OCI-LY3 (cell line): ENCODE measurements around the gene WDFY1.

Source experiments
- H2AFZ ChIP-seq: fragments of 200-600, 300-600 bp; shearing (Covaris generic); 2 replicates; pipeline ENCODE4 v1.6.0; 2014; ENCODE audit warnings: antibody characterized with exemption, low read depth, low read length
- H3K27ac ChIP-seq: fragments of 200-600, 300-600 bp; sonication (generic); 2 replicates; pipeline ENCODE4 v1.5.1; 2014; ENCODE audit warnings: mild to moderate bottlenecking, low read length, moderate library complexity, mixed read lengths
- H3K27me3 ChIP-seq: fragments of 200-600, 300-600 bp; sonication (generic); 2 replicates; pipeline ENCODE4 v1.6.1; 2014; ENCODE audit warnings: low read depth, low read length, mixed read lengths
- H3K36me3 ChIP-seq: fragments of 200-600, 300-600 bp; sonication (generic); replicated peaks from 2 replicates; pipeline ENCODE3; 2014; ENCODE audit warnings: low read depth, low read length, mixed read lengths
- H3K4me1 ChIP-seq: fragments of 300-600, 200-600 bp; sonication (generic); 2 replicates; pipeline ENCODE4 v1.6.1; 2014; ENCODE audit warnings: low read length, mixed read lengths
- H3K4me2 ChIP-seq: fragments of 200-600, 300-600 bp; sonication (generic); 2 replicates; pipeline ENCODE4 v1.6.1; 2014; ENCODE audit warnings: low read length, mixed read lengths
- H3K4me3 ChIP-seq: fragments of 300-600, 200-600 bp; sonication (generic); 2 replicates; pipeline ENCODE4 v1.5.1; 2014; ENCODE audit warnings: antibody characterized with exemption, mild to moderate bottlenecking, low read length, moderate library complexity
- H3K79me2 ChIP-seq: fragments of 300-600, 200-600 bp; shearing (Covaris generic); 2 replicates; pipeline ENCODE4 v1.6.1; 2014; ENCODE audit warnings: mild to moderate bottlenecking, low read length, mixed read lengths
- H3K9ac ChIP-seq: fragments of 300-600, 200-600 bp; shearing (Covaris generic); 2 replicates; pipeline ENCODE4 v1.6.0; 2014; ENCODE audit warnings: mild to moderate bottlenecking, low read length, moderate library complexity
- H3K9me3 ChIP-seq: fragments of 200-600, 300-600 bp; shearing (Covaris generic); 2 replicates; pipeline ENCODE4 v1.6.1; 2014; ENCODE audit warnings: low read length, mixed read lengths; ENCODE audit not compliant: insufficient read depth
- H4K20me1 ChIP-seq: fragments of 200-600, 300-600 bp; sonication (generic); 2 replicates; pipeline ENCODE4 v1.6.1; 2016; ENCODE audit warnings: low read length, mixed read lengths; ENCODE audit not compliant: insufficient read depth
- EZH2phosphoT487 ChIP-seq: fragments of 200-600 bp; shearing (Covaris generic); IDR thresholded peaks from 2 replicates; pipeline ENCODE4 v1.6.1; 2018; ENCODE audit warnings: antibody characterized with exemption, mixed run types, low read depth
- TF ChIP-seq, protein P1 (sequence below): fragments of 200-600, 300-600 bp; sonication (generic); IDR thresholded peaks from 2 replicates; pipeline ENCODE4 v1.5.1; 2014; ENCODE audit warnings: antibody characterized with exemption, low read length, low read depth

WDFY1 gene

DNA sequence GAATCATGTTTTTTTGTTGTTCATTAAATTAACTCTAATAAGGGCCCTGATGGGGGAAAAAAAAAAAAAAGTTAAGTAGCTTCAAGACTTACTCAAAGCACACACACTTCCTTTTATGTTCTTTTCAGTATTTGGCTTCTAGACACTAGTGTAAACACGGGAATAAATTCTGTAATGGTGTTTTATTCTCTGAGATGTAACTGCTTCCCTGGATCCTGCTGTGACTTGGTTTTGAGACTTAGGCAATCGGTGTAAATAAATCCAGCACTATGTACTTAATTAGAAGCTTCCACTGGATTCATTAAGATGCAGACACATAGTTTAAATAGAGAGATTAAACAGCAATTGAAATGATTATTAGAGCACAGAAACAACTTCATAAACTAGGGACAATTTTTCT is 81.6 kb downstream of the WDFY1 start:
- Histone ChIP-seq H3K36me3 (no peaks in the 10 kb centered on the region), H4K20me1 (no peaks in the 10 kb centered on the region), H3K4me2 (no peak overlapping the region), H3K9me3 (no peaks in the 10 kb centered on the region), H3K9ac (no peak overlapping the region), H3K4me1 (no peaks in the 10 kb centered on the region), H3K27me3 (no peaks in the 10 kb centered on the region), H3K79me2 (no peaks in the 10 kb centered on the region), H3K27ac (no peak overlapping the region), H2AFZ (no peak overlapping the region), H3K4me3 (no peak overlapping the region)
- TF ChIP-seq, protein P1, sequence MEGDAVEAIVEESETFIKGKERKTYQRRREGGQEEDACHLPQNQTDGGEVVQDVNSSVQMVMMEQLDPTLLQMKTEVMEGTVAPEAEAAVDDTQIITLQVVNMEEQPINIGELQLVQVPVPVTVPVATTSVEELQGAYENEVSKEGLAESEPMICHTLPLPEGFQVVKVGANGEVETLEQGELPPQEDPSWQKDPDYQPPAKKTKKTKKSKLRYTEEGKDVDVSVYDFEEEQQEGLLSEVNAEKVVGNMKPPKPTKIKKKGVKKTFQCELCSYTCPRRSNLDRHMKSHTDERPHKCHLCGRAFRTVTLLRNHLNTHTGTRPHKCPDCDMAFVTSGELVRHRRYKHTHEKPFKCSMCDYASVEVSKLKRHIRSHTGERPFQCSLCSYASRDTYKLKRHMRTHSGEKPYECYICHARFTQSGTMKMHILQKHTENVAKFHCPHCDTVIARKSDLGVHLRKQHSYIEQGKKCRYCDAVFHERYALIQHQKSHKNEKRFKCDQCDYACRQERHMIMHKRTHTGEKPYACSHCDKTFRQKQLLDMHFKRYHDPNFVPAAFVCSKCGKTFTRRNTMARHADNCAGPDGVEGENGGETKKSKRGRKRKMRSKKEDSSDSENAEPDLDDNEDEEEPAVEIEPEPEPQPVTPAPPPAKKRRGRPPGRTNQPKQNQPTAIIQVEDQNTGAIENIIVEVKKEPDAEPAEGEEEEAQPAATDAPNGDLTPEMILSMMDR: no peak
- no peak for TF ChIP-seq EZH2phosphoT487

- no peak overlapping the region for H3K4me3 ChIP-seq
- H3K4me1 ChIP-seq: no peaks in the 10 kb centered on the region
- no peaks in the 10 kb centered on the region for H3K27me3 ChIP-seq
- no peak overlapping the region for H2AFZ ChIP-seq
- no peaks in the 10 kb centered on the region for H3K9me3 ChIP-seq
- TF ChIP-seq, protein P1: no peak
- TF ChIP-seq EZH2phosphoT487: no peak
- H3K4me2 ChIP-seq: no peak overlapping the region
- H4K20me1 ChIP-seq: no peaks in the 10 kb centered on the region
- no peak overlapping the region for H3K27ac ChIP-seq
- no peaks in the 10 kb centered on the region for H3K79me2 ChIP-seq
- H3K36me3 ChIP-seq: no peaks in the 10 kb centered on the region
- no peak overlapping the region for H3K9ac ChIP-seq
Observed at GRCh38 chr2:223860809-223861738, 84.1 kb downstream of the WDFY1 start.

GRCh38 chr2:223859070-223859469 is 86.1 kb downstream of the WDFY1 start:
- no peak overlapping the region for H2AFZ ChIP-seq
- H3K4me1 ChIP-seq: peaks cover 3% of the 10 kb centered on the region; the same call in 1 of the 2 replicates
- no peaks in the 10 kb centered on the region for H3K36me3 ChIP-seq
- H3K79me2 ChIP-seq: no peaks in the 10 kb centered on the region
- H3K4me2 ChIP-seq: no peak overlapping the region
- TF ChIP-seq EZH2phosphoT487: no peak
- TF ChIP-seq, protein P1: no peak
- H4K20me1 ChIP-seq: no peaks in the 10 kb centered on the region
- H3K9me3 ChIP-seq: no peaks in the 10 kb centered on the region
- no peaks in the 10 kb centered on the region for H3K27me3 ChIP-seq
- H3K27ac ChIP-seq: no peak overlapping the region
- H3K9ac ChIP-seq: no peak overlapping the region
- no peak overlapping the region for H3K4me3 ChIP-seq

DNA sequence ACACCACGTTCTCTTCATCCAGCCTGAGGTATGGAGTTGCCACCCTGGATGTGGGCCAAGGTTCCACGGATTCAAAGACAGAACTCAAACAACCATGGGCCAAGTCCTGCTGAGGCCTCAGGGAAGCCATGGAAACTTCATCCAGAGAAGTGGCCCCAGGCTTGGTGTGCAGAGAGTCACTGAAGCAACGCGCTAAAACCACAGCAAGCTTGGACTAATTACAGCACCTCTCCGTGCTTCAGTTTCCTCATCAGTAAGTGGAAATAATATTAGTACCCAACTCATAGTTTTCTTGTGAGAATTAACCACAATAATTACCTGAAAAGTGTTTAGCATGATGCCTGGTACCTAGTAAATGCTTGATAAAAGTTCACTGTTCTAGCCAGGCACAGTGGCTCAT is 88.6 kb downstream of the WDFY1 start:
- Histone ChIP-seq H3K9ac (no peak overlapping the region), H3K4me1 (peaks cover 3% of the 10 kb centered on the region; the same call in 1 of the 2 replicates), H4K20me1 (no peaks in the 10 kb centered on the region), H3K27me3 (no peaks in the 10 kb centered on the region), H3K9me3 (no peaks in the 10 kb centered on the region), H3K79me2 (no peaks in the 10 kb centered on the region), H3K4me3 (no peak overlapping the region), H3K36me3 (no peaks in the 10 kb centered on the region), H3K4me2 (no peak overlapping the region), H3K27ac (no peak overlapping the region), H2AFZ (no peak overlapping the region)
- TF ChIP-seq, protein P1: no peak
- no peak for TF ChIP-seq EZH2phosphoT487
